Colonic mucosa (tissue), 4 donors: ENCODE measurements around the gene MGMT. TPM values are rescaled to one million over a fixed set of nuclear protein-coding genes. Genes with fewer than 3 reads are reported as not detected.

Experiments
- DNase-seq: peaks from one replicate; pipeline ENCODE4 v3.0.0-alpha.2; 2020
- H3K27ac ChIP-seq: fragments of 200-600 bp; one replicate; pipeline ENCODE4 v1.8.0; 2021
- H3K27me3 ChIP-seq: fragments of 200-600 bp; one replicate; pipeline ENCODE4 v1.8.0; 2021
- H3K36me3 ChIP-seq: fragments of 200-600 bp; one replicate; pipeline ENCODE4 v1.8.0; 2021
- H3K4me1 ChIP-seq: fragments of 200-600 bp; one replicate; pipeline ENCODE4 v1.8.0; 2021; ENCODE audit warnings: mild to moderate bottlenecking
- H3K4me3 ChIP-seq: fragments of 200-600 bp; one replicate; pipeline ENCODE4 v1.8.0; 2021
- H3K9ac ChIP-seq, 2 donors: one replicate each; pipeline ENCODE4 v1.7.0; 2013; ENCODE audit warnings: control low read depth in 2 of 2, low read depth in 2 of 2, low read length in 2 of 2
- H3K9me3 ChIP-seq: fragments of 200-600 bp; one replicate; pipeline ENCODE4 v1.8.0; 2021
- CTCF ChIP-seq: fragments of 200-600 bp; IDR thresholded peaks from one replicate; pipeline ENCODE4 v1.8.0; 2022; ENCODE audit warnings: antibody characterized with exemption, mild to moderate bottlenecking
- intact Hi-C: fragments of 100-400 bp; cut with DNase I; formaldehyde crosslinking; loops from one replicate; pipeline ENCODE4 v1.14.1; 2022
- total RNA-seq, 2 donors: library from RNA; stranded (reverse); fragmentation: NEBNext Ultra II Directional in 1 of 2; extraction: Animal tissue kit (Norgen Biotek cat#: 25700) in 1 of 2; gene quantifications; one replicate each; pipeline ENCODE4 v1.2.1, GENCODE V29; 2021
- donor health status: healthy.
- donor health status: DM: no; HTN: no; CAD: no.
- donor health status: DM: no; HTN: no; CAD: no.

MGMT gene
- total RNA-seq, 2 donors from 2014 or later, result 17.5 to 18.2 TPM

DNA sequence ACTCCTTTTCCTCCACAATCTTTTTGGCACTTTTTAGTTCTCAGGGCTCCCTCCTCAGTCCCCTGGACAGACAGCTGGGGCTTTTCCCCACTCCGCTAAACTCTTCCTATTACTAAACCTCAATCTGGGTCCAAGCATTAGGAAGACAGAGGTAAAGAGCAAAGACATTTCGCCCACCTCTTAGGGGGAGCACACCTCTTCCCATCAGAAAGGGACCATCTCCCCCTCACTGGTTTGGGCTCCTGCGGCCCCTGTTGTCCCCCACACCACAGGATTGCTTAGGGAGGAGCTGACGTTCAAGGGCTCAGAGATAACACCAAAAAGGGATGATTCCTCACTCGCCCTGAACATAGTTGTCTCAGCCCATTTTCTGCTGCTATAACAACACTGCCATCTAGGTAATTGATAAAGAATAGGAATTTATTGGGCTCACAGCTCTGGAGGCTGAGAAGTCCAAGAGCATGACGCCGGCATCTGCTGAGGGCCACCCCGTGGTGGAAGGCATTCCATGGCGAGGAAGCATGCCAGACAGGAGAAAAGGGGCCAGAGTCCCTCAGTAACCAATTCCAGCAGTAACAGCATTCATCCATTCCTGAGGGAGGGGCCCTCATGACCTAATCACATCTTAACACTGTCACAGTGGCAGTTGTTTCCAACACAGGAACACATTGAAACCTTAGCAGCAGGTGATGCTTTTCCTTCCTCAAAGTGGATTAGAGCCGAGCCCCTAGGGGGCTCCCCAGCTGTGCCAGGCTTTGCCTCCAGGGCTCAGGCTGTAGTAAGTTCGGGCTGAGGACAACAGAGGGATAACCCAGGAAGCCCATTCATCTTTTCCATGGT, 287.4 kb downstream of the MGMT start:
- H3K4me3 ChIP-seq, result no peak overlapping the region
- intact Hi-C loops, result no loop called here
- DNase-seq, result no peak

GRCh38 chr10:129755158-129755591, 288.1 kb downstream of the MGMT start:
- no peak for TF ChIP-seq CTCF
- no peak for DNase-seq
- intact Hi-C loops, result no loop called here
- H3K4me3 ChIP-seq, result no peak overlapping the region
- H3K9ac ChIP-seq, result no peak overlapping the region
- H3K9me3 ChIP-seq, result no peaks in the 10 kb centered on the region
- H3K27me3 ChIP-seq, result no peaks in the 10 kb centered on the region
- H3K27ac ChIP-seq, result no peak overlapping the region
- no peaks in the 10 kb centered on the region for H3K36me3 ChIP-seq
- H3K4me1 ChIP-seq, result no peaks in the 10 kb centered on the region

More for the DNA sequence above, 287.4 kb downstream of the MGMT start:
- Histone ChIP-seq H3K36me3 (no peaks in the 10 kb centered on the region), H3K27ac (no peak overlapping the region), H3K4me1 (no peaks in the 10 kb centered on the region), H3K9ac (no peak overlapping the region), H3K9me3 (no peaks in the 10 kb centered on the region), H3K27me3 (no peaks in the 10 kb centered on the region)
- no peak for TF ChIP-seq CTCF

GRCh38 chr10:129755621-129756020, 288.6 kb downstream of the MGMT start:
- no peaks in the 10 kb centered on the region for H3K27me3 ChIP-seq
- no peaks in the 10 kb centered on the region for H3K36me3 ChIP-seq
- no peaks in the 10 kb centered on the region for H3K9me3 ChIP-seq
- no peak overlapping the region for H3K27ac ChIP-seq
- TF ChIP-seq CTCF, result no peak
- intact Hi-C loops, result no loop called here
- no peak overlapping the region for H3K9ac ChIP-seq
- peak; percentile 10 for DNase-seq
- H3K4me1 ChIP-seq, result no peaks in the 10 kb centered on the region
- H3K4me3 ChIP-seq, result no peak overlapping the region

DNA sequence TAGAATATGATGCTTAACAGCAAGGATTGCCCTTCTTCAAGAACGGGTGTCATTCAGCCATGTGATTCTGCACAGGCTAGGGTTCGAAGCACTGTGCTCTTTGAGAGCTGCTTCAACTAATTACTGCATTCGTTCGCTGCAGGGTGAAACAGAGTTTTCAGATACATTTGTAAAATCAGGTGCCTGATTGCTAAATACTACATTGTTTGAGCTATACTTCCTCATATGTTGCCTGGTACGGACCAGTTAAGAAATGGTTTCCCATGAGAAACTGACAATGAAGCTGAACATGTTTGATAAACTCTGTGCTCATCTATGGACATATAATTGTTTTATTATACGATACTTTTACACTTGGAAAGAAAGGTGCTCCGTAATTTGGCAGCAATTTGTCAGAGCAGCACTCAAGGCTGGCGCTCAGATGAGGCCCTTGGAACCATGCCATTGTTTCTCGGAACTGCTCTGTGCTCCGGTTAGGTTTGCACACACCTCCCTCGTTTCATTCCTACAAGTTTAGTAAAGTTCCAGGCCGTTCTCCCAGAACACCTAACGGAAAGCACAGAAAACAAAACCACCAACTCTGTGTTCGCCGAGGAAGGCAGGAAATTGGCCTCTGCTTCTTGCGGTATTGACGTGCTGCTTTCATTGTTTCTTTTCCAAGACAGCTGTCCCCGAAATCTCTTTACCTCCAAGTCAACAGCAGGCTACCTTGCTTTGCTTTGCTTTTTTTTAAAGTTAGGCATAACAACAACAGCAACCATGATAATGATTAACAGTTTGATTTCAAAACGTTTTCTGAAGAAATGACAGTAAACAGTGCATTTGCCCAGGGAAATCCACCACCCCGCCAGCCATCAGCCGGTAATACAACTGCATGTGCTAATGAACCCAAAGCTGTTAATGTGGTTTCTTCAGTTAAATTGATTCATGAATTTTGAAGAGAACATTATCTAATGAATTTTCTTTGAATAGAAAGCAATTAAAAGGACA, 290.2 kb downstream of the MGMT start:
- intact Hi-C loops, result no loop called here
- Histone ChIP-seq H3K4me3 (no peak overlapping the region), H3K4me1 (no peaks in the 10 kb centered on the region), H3K9me3 (no peaks in the 10 kb centered on the region), H3K36me3 (no peaks in the 10 kb centered on the region), H3K27ac (no peak overlapping the region), H3K9ac (no peak overlapping the region), H3K27me3 (no peaks in the 10 kb centered on the region)
- DNase-seq, result no peak
- TF ChIP-seq CTCF, result no peak

DNA sequence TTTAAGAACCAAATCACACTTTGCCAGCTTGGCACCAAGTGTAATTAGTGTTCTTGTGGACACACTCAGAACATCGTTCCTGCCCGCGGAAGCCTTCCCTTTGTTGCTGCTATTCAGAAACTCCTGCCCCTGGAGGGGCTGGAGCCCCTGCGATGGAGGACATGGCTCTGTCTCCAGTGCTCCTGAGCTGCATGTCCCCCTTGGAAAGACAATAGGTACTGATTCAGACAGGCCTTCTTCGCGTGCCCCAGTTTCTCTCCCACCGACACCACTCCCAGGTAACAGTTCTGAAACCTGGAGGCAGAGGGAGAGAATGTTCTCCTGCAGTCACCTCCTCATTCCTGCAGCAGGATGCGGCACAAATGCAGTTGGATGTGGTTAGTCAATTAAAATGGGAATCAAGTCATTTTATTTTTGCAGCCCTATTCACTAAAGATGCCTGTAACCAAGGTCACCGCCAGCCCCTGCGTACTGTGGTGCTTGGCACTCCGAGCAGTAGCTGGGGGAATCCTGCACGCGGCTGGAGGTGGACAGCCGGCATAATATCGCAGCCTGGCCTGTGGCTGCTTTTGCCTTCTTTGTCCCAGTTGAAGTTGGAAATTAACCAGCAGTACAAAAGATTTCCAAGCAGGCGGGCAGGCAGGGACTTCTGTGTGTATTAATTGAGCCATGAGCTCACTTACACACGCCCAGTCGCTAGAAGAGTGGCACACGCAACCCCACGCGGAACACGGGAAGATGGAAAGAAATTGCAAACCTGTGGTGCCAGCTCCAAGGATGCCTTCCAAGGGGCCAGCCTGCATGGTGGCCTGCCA, 291.4 kb downstream of the MGMT start:
- Histone ChIP-seq H3K36me3 (no peaks in the 10 kb centered on the region), H3K4me3 (no peak overlapping the region), H3K9ac (no peak overlapping the region), H3K4me1 (no peaks in the 10 kb centered on the region), H3K9me3 (no peaks in the 10 kb centered on the region), H3K27ac (no peak overlapping the region), H3K27me3 (no peaks in the 10 kb centered on the region)
- TF ChIP-seq CTCF, result no peak
- no peak for DNase-seq
- intact Hi-C loops, result no loop called here
